WTC11 (cell line): ENCODE results near the gene KIRREL2.

Source experiments
- CTCF ChIP-seq: fragments of 200-600 bp; IDR thresholded peaks from 2 replicates; pipeline ENCODE4 v1.8.0; 2022; ENCODE audit warnings: antibody characterized with exemption
- TP53 ChIP-seq: sonication (generic); formaldehyde crosslinking; IDR thresholded peaks from 2 replicates; pipeline ENCODE4 v1.8.1; 2023; ENCODE audit warnings: mild to moderate bottlenecking, missing genetic modification reagents

GRCh38 chr19:35903550-35904179 lies 47.0 kb downstream of the KIRREL2 start:
- TF ChIP-seq CTCF (no peak), TP53 (CRISPR knock-in tag) (no peak)
